Testis (tissue), 3 donors: ENCODE data around the gene TEX13B. TPM values are rescaled to one million over a fixed set of nuclear protein-coding genes. Genes with fewer than 3 reads are reported as not detected.
"Not testable (repeated sequence)": the region's sequence is repeated elsewhere in the genome, so short reads cannot be mapped to it uniquely, and the experiment has no call there.

Experiments
- DNase-seq: peaks from one replicate; pipeline ENCODE4 v3.0.0-alpha.2; 2019
- H3K27ac ChIP-seq, 2 donors: fragments of 200-600 bp; sonication (generic); one replicate each; pipeline ENCODE4 v1.5.1; 2019
- H3K27me3 ChIP-seq: fragments of 200-600 bp; sonication (generic); one replicate; pipeline ENCODE4 v1.5.1; 2019
- H3K36me3 ChIP-seq: fragments of 200-600 bp; sonication (generic); one replicate; pipeline ENCODE4 v1.5.1; 2017; ENCODE audit warnings: low read depth; ENCODE audit errors: missing control alignments
- H3K4me1 ChIP-seq: fragments of 200-600 bp; sonication (generic); one replicate; pipeline ENCODE4 v1.5.1; 2019
- H3K4me3 ChIP-seq, 2 donors: fragments of 200-600 bp; sonication (generic); one replicate each; pipeline ENCODE4 v1.5.1; 2017 to 2019
- H3K9me3 ChIP-seq: fragments of 200-600 bp; sonication (generic); one replicate; pipeline ENCODE4 v1.5.1; 2017
- POLR2A ChIP-seq: fragments of 450-650 bp; IDR thresholded peaks from one replicate; pipeline ENCODE4 v1.6.1; 2017; ENCODE audit warnings: antibody characterized with exemption, mild to moderate bottlenecking, moderate library complexity
- WGBS, 2 donors: methylation state at CpG; one replicate each; pipeline ENCODE4 v1.1.5; 2018; 5-methylcytosine and 5-hydroxymethylcytosine counted together
- intact Hi-C: fragments of 100-400 bp; cut with DNase I; formaldehyde crosslinking; loops from one replicate; pipeline ENCODE4 v1.15.1; 2023; ENCODE audit warnings: low total_unique reads
- polyA plus RNA-seq: library from polyadenylated mRNA; stranded (reverse); fragments of 350-450 nt; fragmentation: Illumina TruSeq; extraction: RNeasy Lipid Tissue Mini Kit (QIAGEN cat#74804); gene quantifications from one replicate; pipeline ENCODE4 v1.2.3, GENCODE V29; 2014; ENCODE audit warnings: low read depth, low replicate concordance; ENCODE audit not compliant: insufficient read depth
- total RNA-seq, 2 donors: library from RNA; depleted of rRNA; stranded (reverse); fragments of >200 nt; gene quantifications; one replicate each; pipeline ENCODE4 v1.2.3, GENCODE V29; 2016
- TF ChIP-seq, protein P1 (sequence below), 3 experiments: fragments of 450-650 bp in 2 of 3; fragments of 200-600 bp in 1 of 3; sonication (generic) in 1 of 3; IDR thresholded peaks; one replicate each; pipeline ENCODE4 v1.5.1; 2016 to 2019; ENCODE audit warnings: antibody characterized with exemption in 3 of 3, mild to moderate bottlenecking in 2 of 3, moderate library complexity in 1 of 3

Gene TEX13B
- total and polyA plus RNA-seq, 3 donors from 2014 or later = 0.34 to 1.7 (median 0.81) TPM

GRCh38 chrX:107970073-107970472, 12.1 kb downstream of the TEX13B start:
- 71 to 75% methylated on average over 2 of the region's 2 CpGs for WGBS, 2 donors
- H3K27me3 ChIP-seq = no peaks in the 10 kb centered on the region

GRCh38 chrX:107968623-107969022, 13.5 kb downstream of the TEX13B start:
- TF ChIP-seq, protein P1, sequence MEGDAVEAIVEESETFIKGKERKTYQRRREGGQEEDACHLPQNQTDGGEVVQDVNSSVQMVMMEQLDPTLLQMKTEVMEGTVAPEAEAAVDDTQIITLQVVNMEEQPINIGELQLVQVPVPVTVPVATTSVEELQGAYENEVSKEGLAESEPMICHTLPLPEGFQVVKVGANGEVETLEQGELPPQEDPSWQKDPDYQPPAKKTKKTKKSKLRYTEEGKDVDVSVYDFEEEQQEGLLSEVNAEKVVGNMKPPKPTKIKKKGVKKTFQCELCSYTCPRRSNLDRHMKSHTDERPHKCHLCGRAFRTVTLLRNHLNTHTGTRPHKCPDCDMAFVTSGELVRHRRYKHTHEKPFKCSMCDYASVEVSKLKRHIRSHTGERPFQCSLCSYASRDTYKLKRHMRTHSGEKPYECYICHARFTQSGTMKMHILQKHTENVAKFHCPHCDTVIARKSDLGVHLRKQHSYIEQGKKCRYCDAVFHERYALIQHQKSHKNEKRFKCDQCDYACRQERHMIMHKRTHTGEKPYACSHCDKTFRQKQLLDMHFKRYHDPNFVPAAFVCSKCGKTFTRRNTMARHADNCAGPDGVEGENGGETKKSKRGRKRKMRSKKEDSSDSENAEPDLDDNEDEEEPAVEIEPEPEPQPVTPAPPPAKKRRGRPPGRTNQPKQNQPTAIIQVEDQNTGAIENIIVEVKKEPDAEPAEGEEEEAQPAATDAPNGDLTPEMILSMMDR (IDR thresholded peaks at IDR 0.05) = no peak
- no peak for TF ChIP-seq POLR2A
- H3K36me3 ChIP-seq = no peaks in the 10 kb centered on the region
- H3K27me3 ChIP-seq = no peaks in the 10 kb centered on the region
- H3K27ac ChIP-seq = no peak overlapping the region
- intact Hi-C loops = no loop called here
- WGBS, 2 donors = 88 to 100% methylated on average over 4 to 5 of the region's 5 CpGs
- no peak for DNase-seq
- no peaks in the 10 kb centered on the region for H3K4me1 ChIP-seq
- no peak overlapping the region for H3K4me3 ChIP-seq
- H3K9me3 ChIP-seq = no peaks in the 10 kb centered on the region

More at GRCh38 chrX:107970073-107970472, 12.1 kb downstream of the TEX13B start:
- no peak overlapping the region for H3K27ac ChIP-seq
- no peak for DNase-seq
- no peaks in the 10 kb centered on the region for H3K36me3 ChIP-seq
- intact Hi-C loops = no loop called here
- no peaks in the 10 kb centered on the region for H3K9me3 ChIP-seq
- no peaks in the 10 kb centered on the region for H3K4me1 ChIP-seq
- no peak overlapping the region for H3K4me3 ChIP-seq
- TF ChIP-seq, protein P1 (IDR thresholded peaks at IDR 0.05) = no peak
- TF ChIP-seq POLR2A = no peak

DNA sequence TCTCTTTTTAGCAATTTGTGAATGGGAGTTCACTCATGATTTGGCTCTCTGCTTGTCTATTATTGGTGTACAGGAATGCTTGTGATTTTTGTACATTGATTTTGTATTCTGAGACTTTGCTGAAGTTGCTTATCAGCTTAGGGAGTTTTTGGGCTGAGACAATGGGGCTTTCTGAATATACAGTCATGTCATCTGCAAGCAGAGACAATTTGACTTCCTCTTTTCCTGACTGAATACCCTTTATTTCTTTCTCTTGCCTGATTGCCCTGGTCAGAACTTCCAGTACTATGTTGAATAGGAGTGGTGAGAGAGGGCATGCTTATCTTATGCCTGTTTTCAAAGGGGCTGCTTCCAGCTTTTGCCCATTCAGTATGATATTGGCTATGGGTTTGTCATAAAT, 26.8 kb downstream of the TEX13B start:
- H3K9me3 ChIP-seq, intact Hi-C loops, H3K4me3 ChIP-seq, H3K27me3 ChIP-seq, H3K4me1 ChIP-seq, DNase-seq, H3K27ac ChIP-seq, H3K36me3 ChIP-seq: not testable (repeated sequence)

DNA sequence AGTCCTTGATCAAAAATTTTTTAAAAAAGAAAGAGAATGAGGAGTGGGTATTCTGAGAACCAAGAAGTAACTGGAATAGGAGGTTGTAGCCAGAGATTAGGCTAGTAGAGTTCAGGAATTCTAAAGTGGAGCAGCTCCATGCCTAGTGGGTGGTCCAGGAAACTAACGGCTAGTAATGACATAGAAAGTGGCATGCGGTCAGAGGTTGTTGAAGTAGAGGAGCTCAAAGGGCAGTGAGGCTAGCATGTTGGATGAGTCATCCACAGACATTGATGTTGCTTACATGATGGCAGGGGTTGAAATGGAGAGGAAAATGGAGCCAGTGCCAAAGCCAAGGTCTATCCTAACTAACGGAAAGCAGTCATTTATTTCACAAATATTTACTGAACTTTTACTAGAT, 42.1 kb downstream of the TEX13B start:
- Histone ChIP-seq H3K27me3 (no peaks in the 10 kb centered on the region), H3K4me1 (no peaks in the 10 kb centered on the region), H3K27ac (no peak overlapping the region), H3K9me3 (no peaks in the 10 kb centered on the region), H3K36me3 (no peaks in the 10 kb centered on the region), H3K4me3 (no peak overlapping the region)
- DNase-seq = no peak
- TF ChIP-seq, protein P1 (IDR thresholded peaks at IDR 0.05) = no peak
- no peak for TF ChIP-seq POLR2A
- intact Hi-C loops = no loop called here
- 77 to 84% methylated on average over 3 of the region's 3 CpGs for WGBS, 2 donors

DNA sequence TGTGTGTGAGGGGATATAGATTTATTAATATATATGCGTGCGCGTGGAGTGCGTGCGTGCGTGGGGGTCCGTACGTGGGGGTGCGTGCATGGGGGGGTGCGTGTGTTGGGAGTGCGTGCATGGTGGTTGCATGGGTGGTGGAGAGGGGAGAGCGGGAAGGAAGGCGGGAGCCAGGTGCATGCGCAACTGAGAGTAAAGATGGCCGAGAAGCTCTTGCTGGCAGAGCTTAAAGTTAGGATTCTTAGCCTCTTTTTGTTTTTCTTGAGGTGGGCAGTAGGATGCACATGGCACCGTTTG, 45.8 kb downstream of the TEX13B start:
- intact Hi-C loops = no loop called here
- TF ChIP-seq, protein P1 (IDR thresholded peaks at IDR 0.05) = no peak
- no peak for TF ChIP-seq POLR2A
- no peaks in the 10 kb centered on the region for H3K4me1 ChIP-seq
- H3K27me3 ChIP-seq = no peaks in the 10 kb centered on the region
- H3K4me3 ChIP-seq = no peak overlapping the region
- no peak for DNase-seq
- H3K36me3 ChIP-seq = no peaks in the 10 kb centered on the region
- H3K27ac ChIP-seq = no peak overlapping the region
- H3K9me3 ChIP-seq = no peaks in the 10 kb centered on the region
- 63 to 67% methylated on average over 8 to 10 of the region's 16 CpGs for WGBS, 2 donors
